Neural progenitor cell (in vitro differentiated cells): ENCODE results near the gene IFI27L2. TPM values are rescaled to one million over a fixed set of nuclear protein-coding genes. Genes with fewer than 3 reads are reported as not detected.

ENCODE experiments used
- DNase-seq: peaks from one replicate; pipeline ENCODE4 v3.0.0-alpha.2; 2016; ENCODE audit warnings: low spot score
- H2AFZ ChIP-seq: fragments of 200-600 bp; sonication (generic); replicated peaks from 2 replicates; pipeline ENCODE4 v1.6.1; 2016; ENCODE audit warnings: antibody characterized with exemption
- H3F3A ChIP-seq: fragments of 200-600 bp; sonication (generic); 2 replicates; pipeline ENCODE4 v1.6.1; 2016; ENCODE audit warnings: antibody characterized with exemption, low read depth
- H3K27ac ChIP-seq: fragments of 200-600 bp; sonication (generic); 2 replicates; pipeline ENCODE4 v1.5.1; 2016; ENCODE audit warnings: mild to moderate bottlenecking
- H3K27me3 ChIP-seq: fragments of 200-600 bp; sonication (generic); 2 replicates; pipeline ENCODE4 v1.6.1; 2016; ENCODE audit warnings: mild to moderate bottlenecking, moderate library complexity
- H3K36me3 ChIP-seq: fragments of 200-600 bp; sonication (generic); 2 replicates; pipeline ENCODE4 v1.5.1; 2016
- H3K4me1 ChIP-seq: fragments of 200-600 bp; sonication (generic); 2 replicates; pipeline ENCODE4 v1.6.1; 2016; ENCODE audit warnings: mixed run types
- H3K4me2 ChIP-seq: fragments of 200-600 bp; sonication (generic); 2 replicates; pipeline ENCODE4 v1.6.1; 2016
- H3K4me3 ChIP-seq: fragments of 200-600 bp; sonication (generic); 2 replicates; pipeline ENCODE4 v1.5.1; 2016
- H3K79me2 ChIP-seq: fragments of 200-600 bp; sonication (generic); 2 replicates; pipeline ENCODE4 v1.6.1; 2016; ENCODE audit warnings: low read depth
- H3K9ac ChIP-seq: fragments of 200-600 bp; sonication (generic); 2 replicates; pipeline ENCODE4 v1.6.1; 2016
- H3K9me3 ChIP-seq: fragments of 200-600 bp; sonication (generic); 2 replicates; pipeline ENCODE4 v1.5.1; 2016; ENCODE audit warnings: low read depth
- H4K20me1 ChIP-seq: fragments of 200-600 bp; sonication (generic); 2 replicates; pipeline ENCODE4 v1.6.1; 2016; ENCODE audit warnings: low read depth
- H3K27ac Mint-ChIP-seq: 3 replicates; pipeline ENCODE4 v1.8.0; 2021; ENCODE audit warnings: mixed read lengths
- H3K27me3 Mint-ChIP-seq: 2 replicates; pipeline ENCODE4 v1.8.0; 2022; ENCODE audit warnings: low read depth, mild to moderate bottlenecking, inconsistent platforms, moderate library complexity, mixed read lengths; ENCODE audit not compliant: insufficient read depth
- H3K36me3 Mint-ChIP-seq: 3 replicates; pipeline ENCODE4 v1.8.0; 2021; ENCODE audit warnings: mixed read lengths
- H3K4me1 Mint-ChIP-seq: 3 replicates; pipeline ENCODE4 v1.8.0; 2021; ENCODE audit warnings: mixed read lengths
- H3K4me3 Mint-ChIP-seq: 3 replicates; pipeline ENCODE4 v1.8.0; 2021; ENCODE audit warnings: mild to moderate bottlenecking, moderate library complexity, mixed read lengths
- H3K9me3 Mint-ChIP-seq: 3 replicates; pipeline ENCODE4 v1.8.0; 2020; ENCODE audit warnings: mixed read lengths
- CTCF ChIP-seq: fragments of 200-600 bp; sonication (generic); IDR thresholded peaks from 2 replicates; pipeline ENCODE4 v1.5.1; 2017; ENCODE audit warnings: antibody characterized with exemption, mild to moderate bottlenecking
- EZH2 ChIP-seq: fragments of 200-600 bp; sonication (generic); IDR thresholded peaks from 2 replicates; pipeline ENCODE4 v1.6.1; 2017; ENCODE audit warnings: antibody characterized with exemption, mild to moderate bottlenecking, moderate library complexity
- EZH2phosphoT487 ChIP-seq: fragments of 200-600 bp; sonication (generic); IDR thresholded peaks from 2 replicates; pipeline ENCODE4 v1.6.1; 2017; ENCODE audit warnings: antibody characterized with exemption
- total RNA-seq: library from RNA; depleted of rRNA; stranded (reverse); fragments of >200 nt; gene quantifications from 2 replicates; pipeline ENCODE4 v1.2.3, GENCODE V29; 2015; ENCODE audit warnings: low replicate concordance

Gene IFI27L2
- total RNA-seq, 1 donor from 2014 or later = 24.7 TPM

- Histone ChIP-seq H3K36me3 (no peaks in the 10 kb centered on the region), H3K27me3 (no peaks in the 10 kb centered on the region), H4K20me1 (no peaks in the 10 kb centered on the region), H3K4me2 (no peak overlapping the region), H3K9ac (no peak overlapping the region), H3K9me3 (peaks cover 6% of the 10 kb centered on the region), H3K4me1 (peaks cover 6% of the 10 kb centered on the region), H3K79me2 (no peaks in the 10 kb centered on the region), H3F3A (no peaks in the 10 kb centered on the region), H2AFZ (peak overlapping the region; percentile 88), H3K27ac (no peak overlapping the region), H3K4me3 (no peak overlapping the region)
- no peak overlapping the region for H3K27ac Mint-ChIP-seq
- H3K4me3 Mint-ChIP-seq = no peak overlapping the region
- H3K27me3 Mint-ChIP-seq = peaks cover 8% of the 10 kb centered on the region
- H3K4me1 Mint-ChIP-seq = peaks cover 14% of the 10 kb centered on the region
- TF ChIP-seq EZH2 (no peak), CTCF (peak; percentile 88)
- H3K36me3 Mint-ChIP-seq = no peaks in the 10 kb centered on the region
- peaks cover 7% of the 10 kb centered on the region for H3K9me3 Mint-ChIP-seq
- peak; percentile 89 for DNase-seq
These were observed 7.3 kb upstream of the IFI27L2 start for GRCh38 chr14:94136575-94137331.

DNA sequence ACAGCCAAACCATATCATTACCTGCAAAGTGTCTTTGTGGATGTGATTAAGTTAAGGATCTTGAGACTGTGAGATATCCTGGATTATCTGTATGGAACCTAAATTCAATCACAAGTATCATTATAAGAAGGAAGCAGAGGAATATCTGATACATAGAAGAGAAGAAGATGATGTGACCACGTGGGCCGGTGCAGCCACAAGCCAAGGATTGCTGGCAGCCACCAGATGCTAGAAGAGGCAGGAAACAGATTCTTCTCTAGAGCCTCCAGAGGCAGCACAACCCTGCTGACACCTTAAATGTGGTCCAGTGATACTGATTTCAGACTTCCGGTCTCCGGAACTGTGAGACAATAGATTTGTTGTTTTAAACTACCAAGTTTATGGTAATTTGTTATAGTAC is 6.1 kb upstream of the IFI27L2 start:
- TF ChIP-seq EZH2 (no peak), EZH2phosphoT487 (no peak), CTCF (no peak)
- peaks cover 6% of the 10 kb centered on the region for H3K4me1 ChIP-seq
- H3K9ac ChIP-seq = no peak overlapping the region
- Mint-ChIP-seq H3K4me1 (peaks cover 14% of the 10 kb centered on the region), H3K36me3 (no peaks in the 10 kb centered on the region), H3K9me3 (peaks cover 7% of the 10 kb centered on the region), H3K27me3 (peaks cover 8% of the 10 kb centered on the region), H3K4me3 (no peak overlapping the region), H3K27ac (no peak overlapping the region)
- no peak overlapping the region for H3K4me3 ChIP-seq
- no peaks in the 10 kb centered on the region for H4K20me1 ChIP-seq
- peaks cover under 1% of the 10 kb centered on the region for H3F3A ChIP-seq
- no peaks in the 10 kb centered on the region for H3K27me3 ChIP-seq
- H3K36me3 ChIP-seq = no peaks in the 10 kb centered on the region
- H3K9me3 ChIP-seq = peaks cover 6% of the 10 kb centered on the region
- H3K79me2 ChIP-seq = no peaks in the 10 kb centered on the region
- no peak overlapping the region for H3K4me2 ChIP-seq
- H3K27ac ChIP-seq = no peak overlapping the region
- no peak for DNase-seq
- no peak overlapping the region for H2AFZ ChIP-seq

GRCh38 chr14:94132285-94132887 is 3.0 kb upstream of the IFI27L2 start:
- TF ChIP-seq EZH2phosphoT487 = no peak
- no peak for TF ChIP-seq EZH2
- TF ChIP-seq CTCF = peak; percentile 98
- H3K27ac Mint-ChIP-seq = no peak overlapping the region
- H3K36me3 ChIP-seq = no peaks in the 10 kb centered on the region
- no peaks in the 10 kb centered on the region for H3K79me2 ChIP-seq
- DNase-seq = peak; percentile 80
- H3K4me1 ChIP-seq = peaks cover 4% of the 10 kb centered on the region
- H3F3A ChIP-seq = peaks cover 16% of the 10 kb centered on the region
- H3K27me3 Mint-ChIP-seq = peaks cover 19% of the 10 kb centered on the region
- no peaks in the 10 kb centered on the region for H3K27me3 ChIP-seq
- H3K27ac ChIP-seq = no peak overlapping the region
- H3K4me2 ChIP-seq = no peak overlapping the region
- H3K9me3 ChIP-seq = peaks cover 6% of the 10 kb centered on the region
- no peak overlapping the region for H3K9ac ChIP-seq
- H4K20me1 ChIP-seq = no peaks in the 10 kb centered on the region
- no peak overlapping the region for H2AFZ ChIP-seq
- H3K4me3 ChIP-seq = no peak overlapping the region
- H3K4me3 Mint-ChIP-seq = peak overlapping the region; percentile 33
- peaks cover 7% of the 10 kb centered on the region for H3K9me3 Mint-ChIP-seq
- no peaks in the 10 kb centered on the region for H3K36me3 Mint-ChIP-seq
- H3K4me1 Mint-ChIP-seq = peaks cover 18% of the 10 kb centered on the region
